Right atrium auricular region (tissue), 2 donors: Measurements from ENCODE around the gene TEFM. TPM values are rescaled to one million over a fixed set of nuclear protein-coding genes. Genes with fewer than 3 reads are reported as not detected.
"Not testable (repeated sequence)": the region's sequence is repeated elsewhere in the genome, so short reads cannot be mapped to it uniquely, and the experiment has no call there.

ENCODE experiments used
- DNase-seq: peaks from one replicate; pipeline ENCODE4 v3.0.0-alpha.2; 2019; ENCODE audit warnings: low spot score
- H3K27ac ChIP-seq, 2 donors: fragments of 200-600 bp; sonication (generic); 1 replicate in 1 of 2; 2 replicates in 1 of 2; pipeline ENCODE4 v1.5.1; 2016 to 2019
- H3K27me3 ChIP-seq, 2 donors: fragments of 200-600 bp; sonication (generic); one replicate each; pipeline versions ENCODE4 v1.5.1 to v1.6.0; 2017 to 2019
- H3K36me3 ChIP-seq: fragments of 200-600 bp; sonication (generic); one replicate; pipeline ENCODE4 v1.5.1; 2016
- H3K4me1 ChIP-seq, 2 donors: fragments of 200-600 bp; sonication (generic); one replicate each; pipeline versions ENCODE4 v1.5.1 to v1.6.0; 2017 to 2019
- H3K4me3 ChIP-seq, 2 donors: fragments of 200-600 bp; sonication (generic); 1 replicate in 1 of 2; 2 replicates in 1 of 2; pipeline ENCODE4 v1.5.1; 2017 to 2019; ENCODE audit warnings: mild to moderate bottlenecking in 1 of 2, moderate library complexity in 1 of 2
- H3K9me3 ChIP-seq, 2 donors: fragments of 200-600 bp; sonication (generic); one replicate each; pipeline ENCODE4 v1.5.1; 2019
- total RNA-seq, 2 donors: library from RNA; depleted of rRNA; stranded (reverse); fragments of >200 nt; gene quantifications; one replicate each; pipeline ENCODE4 v1.1.0, GENCODE V29; 2016
- TF ChIP-seq, protein P1 (sequence below), 2 donors: fragments of 200-600 bp; sonication (generic); IDR thresholded peaks; one replicate each; pipeline ENCODE4 v1.5.1; 2019; ENCODE audit warnings: antibody characterized with exemption in 2 of 2

Gene TEFM
- total RNA-seq, 2 donors from 2014 or later = 6.6 to 11.0 TPM

DNA sequence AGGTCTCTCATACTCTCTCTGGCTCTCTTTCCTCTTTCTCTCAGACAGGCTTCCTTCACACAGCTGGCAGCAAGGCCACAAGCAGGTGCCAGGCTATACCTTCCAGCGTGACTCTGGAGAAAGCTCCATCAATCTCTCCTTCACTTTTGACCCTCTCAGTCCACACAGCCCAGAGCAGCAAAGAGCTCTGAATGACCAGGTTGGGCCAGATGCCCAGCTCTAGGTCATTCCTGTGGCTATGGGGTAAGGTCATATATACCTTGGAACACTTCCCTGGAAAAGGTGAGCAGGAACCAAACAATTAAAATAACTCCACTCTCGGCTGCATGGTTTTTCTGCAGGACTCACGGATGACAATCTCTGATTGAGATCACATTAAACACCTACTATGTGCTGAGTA is 24.5 kb upstream of the TEFM start:
- H3K27me3 ChIP-seq = no peaks in the 10 kb centered on the region
- H3K4me1 ChIP-seq = no peaks in the 10 kb centered on the region
- TF ChIP-seq, protein P1, sequence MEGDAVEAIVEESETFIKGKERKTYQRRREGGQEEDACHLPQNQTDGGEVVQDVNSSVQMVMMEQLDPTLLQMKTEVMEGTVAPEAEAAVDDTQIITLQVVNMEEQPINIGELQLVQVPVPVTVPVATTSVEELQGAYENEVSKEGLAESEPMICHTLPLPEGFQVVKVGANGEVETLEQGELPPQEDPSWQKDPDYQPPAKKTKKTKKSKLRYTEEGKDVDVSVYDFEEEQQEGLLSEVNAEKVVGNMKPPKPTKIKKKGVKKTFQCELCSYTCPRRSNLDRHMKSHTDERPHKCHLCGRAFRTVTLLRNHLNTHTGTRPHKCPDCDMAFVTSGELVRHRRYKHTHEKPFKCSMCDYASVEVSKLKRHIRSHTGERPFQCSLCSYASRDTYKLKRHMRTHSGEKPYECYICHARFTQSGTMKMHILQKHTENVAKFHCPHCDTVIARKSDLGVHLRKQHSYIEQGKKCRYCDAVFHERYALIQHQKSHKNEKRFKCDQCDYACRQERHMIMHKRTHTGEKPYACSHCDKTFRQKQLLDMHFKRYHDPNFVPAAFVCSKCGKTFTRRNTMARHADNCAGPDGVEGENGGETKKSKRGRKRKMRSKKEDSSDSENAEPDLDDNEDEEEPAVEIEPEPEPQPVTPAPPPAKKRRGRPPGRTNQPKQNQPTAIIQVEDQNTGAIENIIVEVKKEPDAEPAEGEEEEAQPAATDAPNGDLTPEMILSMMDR (IDR thresholded peaks at IDR 0.05) = no peak
- no peak for DNase-seq
- H3K9me3 ChIP-seq = no peaks in the 10 kb centered on the region
- no peak overlapping the region for H3K4me3 ChIP-seq
- H3K27ac ChIP-seq = no peak overlapping the region
- H3K36me3 ChIP-seq = no peaks in the 10 kb centered on the region

DNA sequence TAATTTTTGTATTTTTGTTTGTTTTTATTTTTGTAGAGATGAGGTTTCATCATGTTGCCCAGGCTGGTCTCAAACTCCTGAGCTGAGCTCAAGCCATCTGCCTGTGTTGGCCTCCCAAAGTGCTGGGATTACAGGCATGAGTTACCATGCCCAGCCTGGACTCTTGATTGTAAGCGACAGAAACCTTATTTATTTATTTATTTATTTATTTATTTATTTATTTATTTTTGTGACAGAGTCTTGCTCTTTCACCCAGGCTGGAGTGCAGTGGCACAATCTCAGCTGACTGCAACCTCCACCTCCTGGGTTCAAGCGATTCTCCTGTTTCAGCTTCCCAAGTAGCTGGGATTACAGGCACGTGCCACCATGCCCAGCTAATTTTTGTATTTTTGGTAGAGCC is 23.8 kb upstream of the TEFM start:
- H3K36me3 ChIP-seq, H3K9me3 ChIP-seq, H3K27ac ChIP-seq, H3K4me1 ChIP-seq, H3K4me3 ChIP-seq, DNase-seq, H3K27me3 ChIP-seq: not testable (repeated sequence)

DNA sequence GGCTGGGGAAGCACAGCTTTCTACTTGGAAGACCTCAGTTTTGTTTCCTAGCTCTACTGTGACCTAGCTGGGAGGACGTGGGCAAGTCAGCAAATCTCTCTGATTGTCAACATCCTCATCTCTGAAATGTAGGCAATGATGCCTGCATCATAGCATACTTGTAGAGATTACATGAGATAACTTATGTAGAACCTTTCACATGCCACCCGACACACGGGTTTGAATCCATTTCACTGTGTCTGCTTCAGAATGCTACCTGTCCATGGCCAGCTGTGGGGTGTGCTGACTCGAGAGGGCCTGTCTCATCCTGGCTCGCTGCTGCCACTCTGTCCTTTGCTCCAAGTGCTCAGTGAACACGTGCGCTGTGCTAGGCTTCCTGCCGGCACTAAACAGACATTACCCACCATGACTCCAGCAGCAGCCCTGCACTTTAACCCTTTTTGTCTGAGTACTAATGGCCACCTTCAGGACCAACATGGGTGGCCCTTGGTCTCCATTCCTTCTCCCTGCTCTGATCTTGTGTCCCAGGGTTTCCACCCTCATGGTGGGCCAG is 23.1 kb upstream of the TEFM start:
- H3K4me3 ChIP-seq = no peak overlapping the region
- no peak for DNase-seq
- H3K4me1 ChIP-seq = no peaks in the 10 kb centered on the region
- TF ChIP-seq, protein P1 (IDR thresholded peaks at IDR 0.05) = no peak
- no peaks in the 10 kb centered on the region for H3K36me3 ChIP-seq
- H3K27ac ChIP-seq = no peak overlapping the region
- no peaks in the 10 kb centered on the region for H3K9me3 ChIP-seq
- no peaks in the 10 kb centered on the region for H3K27me3 ChIP-seq

DNA sequence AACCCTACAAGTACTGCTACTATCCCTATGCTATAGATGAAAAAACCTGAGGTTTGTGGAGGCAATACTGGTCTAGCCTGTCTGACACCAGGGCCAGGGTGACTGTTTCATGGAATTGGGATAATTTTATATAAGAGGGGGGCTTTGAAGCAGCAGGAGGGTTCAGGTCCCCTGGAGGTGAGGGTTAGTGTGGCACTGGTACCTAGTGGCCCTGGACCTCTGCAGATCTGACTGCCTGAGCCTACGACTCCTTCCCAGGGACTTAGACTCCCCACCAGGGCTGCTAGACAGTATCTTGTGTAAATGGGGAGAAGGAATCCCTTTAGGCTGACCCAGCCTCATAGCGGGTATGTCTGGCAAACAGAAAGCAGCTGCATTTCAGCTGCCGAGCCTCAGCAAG is 22.5 kb upstream of the TEFM start:
- Histone ChIP-seq H3K27ac (no peak overlapping the region), H3K27me3 (no peaks in the 10 kb centered on the region), H3K36me3 (no peaks in the 10 kb centered on the region), H3K9me3 (no peaks in the 10 kb centered on the region), H3K4me3 (no peak overlapping the region), H3K4me1 (no peaks in the 10 kb centered on the region)
- TF ChIP-seq, protein P1 (IDR thresholded peaks at IDR 0.05) = no peak
- no peak for DNase-seq

DNA sequence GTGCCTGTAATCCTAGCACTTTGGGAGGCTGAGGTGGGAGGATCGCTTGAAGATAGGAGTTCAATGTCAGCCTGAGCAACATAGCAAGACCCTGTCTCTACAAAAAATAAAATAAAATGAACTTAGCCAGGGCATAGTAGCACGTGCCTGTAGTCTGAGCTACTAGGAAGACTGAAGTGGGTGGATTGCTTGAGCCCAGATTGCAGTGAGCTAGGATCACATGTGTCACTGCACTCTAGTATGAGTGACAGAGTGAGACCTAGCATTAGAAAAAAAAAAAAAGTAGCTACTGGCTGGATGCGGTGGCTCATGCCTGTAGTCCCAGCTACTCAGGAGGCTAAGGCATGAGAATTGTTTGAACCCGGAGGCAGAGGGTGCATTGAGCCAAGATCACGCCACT is 21.7 kb upstream of the TEFM start:
- no peaks in the 10 kb centered on the region for H3K36me3 ChIP-seq
- DNase-seq = no peak
- no peaks in the 10 kb centered on the region for H3K9me3 ChIP-seq
- peaks cover 0 to 2% of the 10 kb centered on the region in 2 donors for H3K27me3 ChIP-seq
- no peak overlapping the region for H3K27ac ChIP-seq
- H3K4me1 ChIP-seq = no peaks in the 10 kb centered on the region
- no peak overlapping the region for H3K4me3 ChIP-seq
- TF ChIP-seq, protein P1 (IDR thresholded peaks at IDR 0.05) = no peak

DNA sequence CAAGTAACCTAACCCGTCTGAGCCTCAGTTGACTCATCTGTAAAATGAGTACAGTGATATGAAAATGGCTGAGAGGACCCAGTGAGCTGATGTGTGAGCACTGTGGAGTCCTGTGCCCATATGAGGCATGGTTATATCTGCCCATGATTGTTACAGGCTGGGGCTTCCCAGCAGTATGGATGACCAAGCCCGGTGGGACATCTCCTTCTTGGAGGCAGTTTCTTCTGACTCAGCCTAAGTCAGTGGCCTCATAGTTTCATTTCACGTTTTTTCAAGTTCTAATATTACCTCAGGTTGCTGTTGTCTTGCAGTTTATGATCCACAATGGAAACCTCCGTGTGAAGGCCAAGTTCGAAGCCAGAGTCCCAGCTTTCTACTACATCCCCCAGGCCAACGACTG is 20.5 kb upstream of the TEFM start:
- Histone ChIP-seq H3K27me3 (peaks cover 0 to 12% of the 10 kb centered on the region in 2 donors), H3K27ac (no peak overlapping the region), H3K36me3 (no peaks in the 10 kb centered on the region), H3K4me3 (no peak overlapping the region), H3K4me1 (peaks cover 0 to 12% of the 10 kb centered on the region in 2 donors), H3K9me3 (no peaks in the 10 kb centered on the region)
- no peak for DNase-seq
- TF ChIP-seq, protein P1 (IDR thresholded peaks at IDR 0.05) = no peak
